Small intestine (tissue), 7 donors: ENCODE data around the gene TMEM31. TPM values are rescaled to one million over a fixed set of nuclear protein-coding genes. Genes with fewer than 3 reads are reported as not detected.

Experiments
- DNase-seq, 2 donors: peaks; one replicate each; pipeline versions ENCODE4 v3.0.0 to v3.0.0-alpha.2; 2013
- FAIRE-seq: peaks from 2 replicates; lab custom pipeline; 2012; peaks lifted over from hg19 to GRCh38; lab: Jason Lieb, UNC
- H3K27ac ChIP-seq, 3 donors: one replicate each; pipeline ENCODE4 v1.5.1; 2013; ENCODE audit warnings: low read length in 2 of 3, mild to moderate bottlenecking in 2 of 3, control low read depth in 1 of 3, inconsistent platforms in 1 of 3, low read depth in 1 of 3, moderate library complexity in 1 of 3
- H3K27me3 ChIP-seq, 3 donors: one replicate each; pipeline ENCODE4 v1.6.1; 2013; ENCODE audit warnings: low read length in 3 of 3, inconsistent platforms in 1 of 3; ENCODE audit not compliant: control insufficient read depth in 3 of 3, insufficient read depth in 3 of 3
- H3K36me3 ChIP-seq, 3 donors: one replicate each; pipeline ENCODE4 v1.6.1; 2013; ENCODE audit warnings: low read length in 3 of 3, inconsistent platforms in 1 of 3, low read depth in 1 of 3, mild to moderate bottlenecking in 1 of 3, moderate library complexity in 1 of 3; ENCODE audit not compliant: control insufficient read depth in 3 of 3, insufficient read depth in 2 of 3
- H3K4me1 ChIP-seq, 3 donors: one replicate each; pipeline ENCODE4 v1.6.1; 2013; ENCODE audit warnings: low read length in 2 of 3, inconsistent platforms in 1 of 3, low read depth in 1 of 3, mild to moderate bottlenecking in 1 of 3, moderate library complexity in 1 of 3; ENCODE audit not compliant: control insufficient read depth in 3 of 3, insufficient read depth in 2 of 3
- H3K4me3 ChIP-seq, 3 donors: one replicate each; pipeline ENCODE4 v1.5.1; 2013; ENCODE audit warnings: low read length in 3 of 3, control low read depth in 1 of 3, inconsistent platforms in 1 of 3, low read depth in 1 of 3, mild to moderate bottlenecking in 1 of 3, moderate library complexity in 1 of 3
- H3K9me3 ChIP-seq, 2 donors: one replicate each; pipeline ENCODE4 v1.6.1; 2013; ENCODE audit warnings: low read depth in 1 of 2, low read length in 1 of 2; ENCODE audit not compliant: control insufficient read depth in 2 of 2, insufficient read depth in 1 of 2
- WGBS, 3 donors: extraction: QIAGEN DNeasy Blood & Tissue Kit; methylation state at CpG; one replicate each; pipeline ENCODE4 v1.1.7; 2013; 5-methylcytosine and 5-hydroxymethylcytosine counted together
- polyA plus RNA-seq, 4 donors: library from polyadenylated mRNA; stranded (reverse) in 3 of 4; unstranded in 1 of 4; fragments of 200-250 nt in 3 of 4; fragments of 120-200 nt in 1 of 4; gene quantifications; one replicate each; pipeline versions ENCODE4 v1.2.1 to v1.2.3, GENCODE V29; 2013
- donor health status: healthy with polysubstance abuse.
- donor health status: control.
- donor health status: control.
- donor health status: Bipolar disorder and iron deficiency.
- donor health status: healthy.

The TMEM31 gene
- polyA plus RNA-seq, 4 donors: 0.13 TPM; not detected in 3

GRCh38 chrX:103685396-103685795 lies 25.3 kb upstream of the TMEM31 start:
- DNase-seq (peak in 1 of 2 donors; percentile 16), FAIRE-seq (no peak)
- Histone ChIP-seq H3K9me3 (no peaks in the 10 kb centered on the region), H3K36me3 (peaks cover 0 to 4% (median 4%) of the 10 kb centered on the region in 3 donors), H3K4me3 (peak overlapping the region in 2 of 3 donors; percentile 42 to 92), H3K4me1 (no peaks in the 10 kb centered on the region), H3K27ac (peak overlapping the region in 1 of 3 donors; percentile 100), H3K27me3 (no peaks in the 10 kb centered on the region)
- 3 to 40% (median 11%) methylated on average over 5 of the region's 5 CpGs for WGBS, 3 donors

GRCh38 chrX:103686199-103687072 lies 24.3 kb upstream of the TMEM31 start, which contains the start of gene MORF4L2:
Gene MORF4L2 (minus strand): TSS chrX:103686699. CDS start chrX:103677027, 9,672 bp downstream.
- DNase-seq (peak; percentile 93 to 96), FAIRE-seq (peak; percentile 93)
- peaks cover 0 to 4% (median 4%) of the 10 kb centered on the region in 3 donors for H3K36me3 ChIP-seq
- no peaks in the 10 kb centered on the region for H3K27me3 ChIP-seq
- no peaks in the 10 kb centered on the region for H3K9me3 ChIP-seq
- peak within 1 kb of the TSS; percentile 86 to 100 (median 99) for H3K27ac ChIP-seq
- H3K4me3 ChIP-seq: peak within 1 kb of the TSS; percentile 53 to 92 (median 60)
- 0 to 32% (median 6%) methylated on average over 37 of the region's 37 CpGs for WGBS, 3 donors
- H3K4me1 ChIP-seq: no peaks in the 10 kb centered on the region

- WGBS, 3 donors: 0 to 33% (median 16%) methylated on average over 29 to 40 of the region's 40 CpGs
Measured at GRCh38 chrX:103687073-103687695, 23.5 kb upstream of the TMEM31 start.

GRCh38 chrX:103687696-103688201 lies 23.0 kb upstream of the TMEM31 start:
- Histone ChIP-seq H3K4me3 (peak overlapping the region; percentile 36 to 74 (median 60)), H3K36me3 (peaks cover 0 to 4% (median 4%) of the 10 kb centered on the region in 3 donors), H3K27ac (peak overlapping the region; percentile 86 to 100 (median 99)), H3K27me3 (no peaks in the 10 kb centered on the region), H3K9me3 (no peaks in the 10 kb centered on the region), H3K4me1 (no peaks in the 10 kb centered on the region)
- FAIRE-seq (no peak), DNase-seq (peak; percentile 76 to 88)
- WGBS, 3 donors: 1 to 28% (median 5%) methylated on average over 17 of the region's 17 CpGs

More at GRCh38 chrX:103687073-103687695, 23.5 kb upstream of the TMEM31 start:
- DNase-seq: peak in 1 of 2 donors; percentile 75
- Histone ChIP-seq H3K36me3 (peaks cover 0 to 4% (median 4%) of the 10 kb centered on the region in 3 donors), H3K9me3 (no peaks in the 10 kb centered on the region), H3K4me3 (peak overlapping the region; percentile 53 to 74 (median 60)), H3K27me3 (no peaks in the 10 kb centered on the region), H3K4me1 (no peaks in the 10 kb centered on the region), H3K27ac (peak overlapping the region; percentile 86 to 100 (median 99))
- peak; percentile 30 for FAIRE-seq

- Histone ChIP-seq H3K27ac (peak overlapping the region in 1 of 3 donors; percentile 100), H3K36me3 (no peaks in the 10 kb centered on the region), H3K4me1 (no peaks in the 10 kb centered on the region), H3K27me3 (no peaks in the 10 kb centered on the region), H3K9me3 (no peaks in the 10 kb centered on the region), H3K4me3 (no peak overlapping the region)
- DNase-seq: peak; percentile 36 to 37
- 28 to 43% (median 36%) methylated on average over 4 of the region's 4 CpGs for WGBS, 3 donors
- no peak for FAIRE-seq
Measured at GRCh38 chrX:103688946-103689345, 21.8 kb upstream of the TMEM31 start.

- FAIRE-seq: no peak
- no peak for DNase-seq
- H3K36me3 ChIP-seq: no peaks in the 10 kb centered on the region
Measured at GRCh38 chrX:103691059-103691458, 19.6 kb upstream of the TMEM31 start.

GRCh38 chrX:103697687-103698086 lies 13.0 kb upstream of the TMEM31 start:
- FAIRE-seq: no peak
- no peaks in the 10 kb centered on the region for H3K9me3 ChIP-seq

More at GRCh38 chrX:103691059-103691458, 19.6 kb upstream of the TMEM31 start:
- Histone ChIP-seq H3K27me3 (no peaks in the 10 kb centered on the region), H3K4me1 (no peaks in the 10 kb centered on the region), H3K27ac (no peak overlapping the region), H3K9me3 (no peaks in the 10 kb centered on the region), H3K4me3 (no peak overlapping the region)
- WGBS, 3 donors: 67 to 97% (median 69%) methylated on average over 1 of the region's 1 CpG

GRCh38 chrX:103699243-103699642 lies 11.5 kb upstream of the TMEM31 start:
- Histone ChIP-seq H3K4me1 (no peaks in the 10 kb centered on the region), H3K27ac (no peak overlapping the region), H3K9me3 (no peaks in the 10 kb centered on the region), H3K27me3 (no peaks in the 10 kb centered on the region), H3K36me3 (no peaks in the 10 kb centered on the region), H3K4me3 (no peak overlapping the region)
- 73 to 86% (median 76%) methylated on average over 5 of the region's 5 CpGs for WGBS, 3 donors
- FAIRE-seq (no peak), DNase-seq (no peak)

More at GRCh38 chrX:103697687-103698086, 13.0 kb upstream of the TMEM31 start:
- Histone ChIP-seq H3K4me3 (no peak overlapping the region), H3K27me3 (no peaks in the 10 kb centered on the region), H3K4me1 (no peaks in the 10 kb centered on the region), H3K36me3 (no peaks in the 10 kb centered on the region), H3K27ac (no peak overlapping the region)
- DNase-seq: no peak
